Effector memory CD4-positive, alpha-beta T cell (primary cell): ENCODE measurements around the gene ENTHD1.

Experiments
- DNase-seq, 3 donors: peaks; one replicate each; pipeline ENCODE4 v3.0.0-alpha.2; 2020
- H3K27ac ChIP-seq: 2 replicates; pipeline ENCODE4 v1.7.0; 2013; ENCODE audit warnings: mild to moderate bottlenecking, low read length, moderate library complexity; ENCODE audit not compliant: insufficient read depth, poor library complexity, severe bottlenecking
- H3K27me3 ChIP-seq: replicated peaks from 2 replicates; pipeline ENCODE4 v1.7.0; 2013; ENCODE audit warnings: mild to moderate bottlenecking, low read length; ENCODE audit not compliant: insufficient read depth, control insufficient read depth, poor library complexity, severe bottlenecking
- H3K36me3 ChIP-seq: 2 replicates; pipeline ENCODE4 v1.7.0; 2013; ENCODE audit warnings: mild to moderate bottlenecking, low read length, moderate library complexity; ENCODE audit not compliant: control insufficient read depth, insufficient read depth
- H3K4me1 ChIP-seq: 2 replicates; pipeline ENCODE4 v1.7.0; 2013; ENCODE audit warnings: low read length, mild to moderate bottlenecking; ENCODE audit not compliant: control insufficient read depth, insufficient read depth, poor library complexity, severe bottlenecking
- H3K4me3 ChIP-seq: 2 replicates; pipeline ENCODE4 v1.7.0; 2013; ENCODE audit warnings: low read length, low read depth, mild to moderate bottlenecking; ENCODE audit not compliant: insufficient read depth, poor library complexity, severe bottlenecking
- H3K9me3 ChIP-seq: 2 replicates; pipeline ENCODE4 v1.7.0; 2013; ENCODE audit warnings: mild to moderate bottlenecking, low read length, moderate library complexity; ENCODE audit not compliant: control insufficient read depth

Gene ENTHD1

DNA sequence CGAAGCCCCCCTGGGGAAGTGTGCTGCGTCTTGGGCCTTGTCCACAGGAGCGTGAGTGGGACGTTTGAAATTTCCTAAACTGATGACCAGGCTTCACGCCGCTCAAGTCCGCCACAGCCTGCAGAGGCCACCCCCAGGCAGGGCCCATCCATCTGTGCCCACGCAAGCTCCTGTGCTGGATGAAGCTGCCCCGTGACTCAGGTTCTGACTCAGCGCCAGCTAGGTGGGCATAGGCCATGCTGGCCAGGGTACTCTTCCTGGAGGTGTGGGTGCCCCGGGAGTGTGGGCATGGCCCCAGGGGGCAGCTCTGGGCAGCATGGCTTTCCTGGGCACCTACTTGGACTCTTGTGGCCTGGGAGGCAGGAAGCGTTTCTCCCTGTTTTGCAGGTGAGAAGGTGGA lies 188.2 kb downstream of the ENTHD1 start:
- Histone ChIP-seq H3K9me3 (no peaks in the 10 kb centered on the region), H3K27me3 (no peaks in the 10 kb centered on the region), H3K4me1 (no peaks in the 10 kb centered on the region), H3K36me3 (no peaks in the 10 kb centered on the region), H3K27ac (no peak overlapping the region), H3K4me3 (no peak overlapping the region)
- DNase-seq, result no peak

DNA sequence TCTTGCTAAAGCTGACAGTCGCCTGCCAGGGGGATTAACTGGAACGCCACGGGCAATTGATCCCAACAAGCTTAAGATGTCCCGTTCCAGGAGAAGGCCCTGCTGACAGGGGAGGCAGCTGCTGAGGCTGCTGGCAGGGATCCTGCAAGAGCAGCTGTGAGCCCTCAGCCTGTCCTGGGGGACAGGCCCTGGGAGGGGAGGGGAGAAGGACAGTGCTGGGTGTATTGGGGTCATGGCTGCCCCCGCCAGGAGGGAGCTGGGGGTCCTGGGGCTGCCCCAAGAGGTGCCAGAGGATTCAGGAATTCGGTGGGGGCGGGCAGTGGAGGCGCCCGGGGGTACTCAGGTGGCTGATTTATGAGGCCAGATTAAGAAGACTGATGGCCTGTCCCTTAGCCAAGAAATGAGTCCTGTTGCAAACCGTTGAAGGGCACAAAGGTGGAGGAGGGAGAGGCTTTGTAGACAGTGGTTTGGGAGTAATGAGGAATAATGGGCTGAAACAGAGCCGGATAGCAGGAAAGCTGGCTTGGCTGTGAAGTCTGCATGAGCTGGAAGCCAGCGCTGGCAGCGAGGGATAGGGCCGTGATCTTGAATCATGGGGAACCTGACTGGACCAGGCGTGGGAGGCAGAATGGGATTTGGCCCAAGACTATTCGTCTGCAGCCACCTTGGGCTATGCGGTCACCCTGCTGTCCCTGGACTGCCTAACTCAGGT lies 189.5 kb downstream of the ENTHD1 start:
- no peak for DNase-seq
- no peaks in the 10 kb centered on the region for H3K9me3 ChIP-seq
- no peak overlapping the region for H3K4me3 ChIP-seq
- H3K4me1 ChIP-seq, result no peaks in the 10 kb centered on the region
- no peaks in the 10 kb centered on the region for H3K36me3 ChIP-seq
- no peak overlapping the region for H3K27ac ChIP-seq
- no peaks in the 10 kb centered on the region for H3K27me3 ChIP-seq

DNA sequence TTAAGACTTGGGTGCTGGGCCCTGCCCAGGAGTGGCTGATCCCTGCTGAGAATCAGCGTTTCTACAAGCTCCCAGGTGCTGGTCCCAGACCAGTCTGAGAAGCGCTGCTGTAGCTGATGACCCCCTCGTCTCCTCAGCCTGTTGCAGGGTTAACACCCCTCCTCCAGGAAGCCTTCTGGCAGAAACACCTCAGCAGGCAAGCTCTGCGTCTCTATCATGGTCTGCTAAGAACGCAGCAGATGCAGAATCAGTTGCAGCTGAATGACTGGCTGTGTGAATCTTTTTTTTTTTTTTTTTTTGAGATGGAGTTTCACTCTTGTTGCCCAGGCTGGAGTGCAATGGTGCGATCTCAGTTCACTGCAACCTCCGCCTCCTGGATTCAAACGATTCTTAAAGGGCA lies 190.5 kb downstream of the ENTHD1 start:
- H3K27me3 ChIP-seq, result no peaks in the 10 kb centered on the region

DNA sequence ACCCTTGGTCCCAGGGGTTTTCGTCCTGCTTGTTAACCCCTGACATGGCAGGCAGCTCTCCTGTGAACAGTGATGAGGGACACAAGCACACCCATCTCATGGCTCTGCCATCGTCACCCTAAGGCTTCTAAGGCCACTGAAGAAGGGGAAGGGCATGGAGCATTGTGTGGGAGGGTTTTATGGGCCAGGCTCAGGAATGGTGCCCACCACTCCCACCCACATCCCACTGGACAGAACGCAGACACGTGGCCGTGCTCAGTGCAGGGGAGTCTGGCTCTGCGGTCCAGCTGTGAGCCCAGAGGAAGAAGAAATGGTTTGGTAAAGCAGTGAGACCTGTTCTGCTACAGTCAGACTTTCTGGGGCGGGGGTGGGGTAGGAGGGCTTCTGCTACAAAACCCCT lies 193.0 kb downstream of the ENTHD1 start:
- no peak overlapping the region for H3K4me3 ChIP-seq
- H3K9me3 ChIP-seq, result no peaks in the 10 kb centered on the region
- H3K36me3 ChIP-seq, result no peaks in the 10 kb centered on the region
- no peak for DNase-seq
- no peaks in the 10 kb centered on the region for H3K27me3 ChIP-seq
- no peaks in the 10 kb centered on the region for H3K4me1 ChIP-seq
- no peak overlapping the region for H3K27ac ChIP-seq

More for the DNA sequence above, 190.5 kb downstream of the ENTHD1 start:
- Histone ChIP-seq H3K4me1 (no peaks in the 10 kb centered on the region), H3K27ac (no peak overlapping the region), H3K36me3 (no peaks in the 10 kb centered on the region), H3K4me3 (no peak overlapping the region), H3K9me3 (no peaks in the 10 kb centered on the region)
- no peak for DNase-seq

DNA sequence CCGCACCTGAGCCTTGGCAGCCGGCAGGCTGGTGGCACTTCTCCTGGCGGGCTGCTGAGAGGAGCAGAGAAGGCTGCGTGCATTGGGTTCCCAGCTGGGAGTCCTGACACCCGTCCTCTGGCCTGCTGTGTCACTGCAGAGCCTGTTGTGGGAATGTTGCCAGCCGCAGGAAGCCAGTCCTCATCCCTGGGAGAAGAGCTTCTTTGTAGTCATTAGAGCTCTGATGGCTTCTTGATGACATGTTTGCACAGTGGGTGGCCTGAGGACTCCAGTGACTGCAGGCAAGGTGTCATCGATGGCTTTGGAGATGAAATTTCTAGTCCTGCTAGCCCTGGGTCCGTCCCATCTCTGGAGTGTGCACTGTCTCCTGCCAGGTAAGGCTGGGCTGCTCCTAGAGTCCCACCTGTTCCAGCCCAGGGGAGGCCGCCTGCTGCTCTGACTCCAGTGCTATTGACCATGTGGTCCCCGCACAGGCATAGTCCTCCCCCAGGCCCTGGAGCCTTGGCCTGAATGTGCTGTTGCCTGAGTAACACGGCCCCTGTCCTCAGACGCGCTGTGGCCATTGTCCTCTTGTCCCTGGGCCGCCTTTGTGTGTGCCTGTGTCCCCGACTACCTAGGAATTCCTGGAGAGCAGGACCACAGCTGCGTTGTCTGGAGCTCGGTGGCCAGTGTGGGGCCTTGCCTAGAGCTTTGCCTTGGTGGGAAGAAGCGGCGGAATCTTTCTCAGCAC lies 193.8 kb downstream of the ENTHD1 start:
- H3K27ac ChIP-seq, result no peak overlapping the region
- no peaks in the 10 kb centered on the region for H3K4me1 ChIP-seq
- H3K9me3 ChIP-seq, result no peaks in the 10 kb centered on the region
- DNase-seq, result no peak
- H3K27me3 ChIP-seq, result no peaks in the 10 kb centered on the region
- no peak overlapping the region for H3K4me3 ChIP-seq
- H3K36me3 ChIP-seq, result no peaks in the 10 kb centered on the region

DNA sequence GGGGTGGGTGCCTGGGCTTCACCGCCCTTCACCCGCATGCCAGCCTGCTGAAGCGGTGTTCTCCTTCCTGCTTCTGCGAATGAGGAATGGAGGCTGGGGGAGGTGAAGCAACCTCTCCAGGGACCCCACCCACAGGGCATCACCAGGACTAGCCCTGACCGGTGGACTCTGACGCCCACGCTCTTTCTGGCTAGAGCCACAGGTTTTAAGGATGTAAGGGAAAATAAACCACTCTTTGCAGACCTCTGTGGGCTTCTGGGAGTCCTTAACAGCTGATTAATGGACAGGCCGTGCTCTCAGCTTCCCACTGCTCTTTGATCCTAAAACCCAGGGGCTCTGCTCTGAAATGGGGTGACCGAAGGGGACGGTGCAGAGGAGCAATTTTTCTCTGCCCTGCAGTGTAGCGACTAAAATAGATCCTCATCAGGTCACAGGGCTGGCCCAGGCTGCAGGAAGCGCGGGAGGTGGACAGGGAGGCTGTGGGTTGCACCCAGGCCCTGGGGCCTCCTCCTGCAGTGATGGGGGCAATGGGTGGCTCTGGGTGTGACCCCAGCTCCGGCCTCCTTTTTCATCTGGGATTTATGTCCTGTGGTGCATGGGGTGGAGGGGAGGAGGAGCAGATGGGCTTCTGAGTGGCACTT lies 195.7 kb downstream of the ENTHD1 start:
- Histone ChIP-seq H3K4me3 (no peak overlapping the region), H3K27ac (no peak overlapping the region), H3K9me3 (no peaks in the 10 kb centered on the region), H3K27me3 (no peaks in the 10 kb centered on the region), H3K4me1 (no peaks in the 10 kb centered on the region), H3K36me3 (no peaks in the 10 kb centered on the region)
- DNase-seq, result no peak

DNA sequence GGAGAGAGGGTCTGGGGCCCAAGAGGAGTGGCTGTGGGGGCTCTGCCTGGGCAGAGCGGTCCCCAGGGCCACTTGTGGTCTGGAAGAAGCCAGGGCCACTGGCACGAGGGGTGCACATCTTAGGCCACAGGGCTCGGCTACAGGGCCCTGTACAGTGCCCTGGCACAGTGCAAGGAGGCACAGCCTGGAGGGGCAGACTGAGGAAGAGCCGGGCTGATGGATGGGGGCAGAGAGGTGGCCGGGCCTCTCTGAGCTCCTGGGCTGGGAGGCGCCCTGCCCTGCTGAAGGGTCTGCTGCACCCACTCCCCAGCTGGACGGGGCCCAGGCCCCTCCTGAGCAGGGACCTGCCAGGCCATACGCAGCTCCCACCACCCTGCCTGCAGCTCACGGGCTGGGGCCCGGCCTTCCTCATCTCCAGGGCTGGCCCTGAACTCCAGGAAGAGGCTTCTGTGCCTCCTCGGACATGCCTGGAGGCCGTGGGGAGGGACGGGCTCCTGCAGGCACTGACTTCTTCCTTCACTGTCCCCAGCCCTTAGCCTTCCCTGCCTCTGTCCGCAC lies 199.5 kb downstream of the ENTHD1 start:
- no peaks in the 10 kb centered on the region for H3K4me1 ChIP-seq
- no peak overlapping the region for H3K4me3 ChIP-seq
- H3K27me3 ChIP-seq, result no peaks in the 10 kb centered on the region
- no peaks in the 10 kb centered on the region for H3K36me3 ChIP-seq
- DNase-seq, result no peak
- no peaks in the 10 kb centered on the region for H3K9me3 ChIP-seq
- no peak overlapping the region for H3K27ac ChIP-seq
